Measurements from ENCODE around the gene DLX1. TPM values are rescaled to one million over a fixed set of nuclear protein-coding genes. Genes with fewer than 3 reads are reported as not detected.

DLX1 gene
- total RNA-seq, 4 donors from 2014 or later: 0.16 TPM; not detected in 3

- ATAC-seq (no peak), DNase-seq (no peak)
- H3K4me1 ChIP-seq: peaks cover 10 to 29% of the 10 kb centered on the region in 2 donors
- in situ Hi-C loops (cut with MboI; ENCODE audit: low sequenced_read_pairs in 4 of 4) (loop anchor here (10.0 to 25.0 kb wide), 5 partner anchors 294 to 519 kb away; no protein-coding TSS in a partner anchor), intact Hi-C loops (cut with DNase I; ENCODE audit: low total_unique reads) (loop anchor here (5.0 to 10.0 kb wide), 2 partner anchors 152 to 509 kb away; no protein-coding TSS in a partner anchor)
- H3K9me3 ChIP-seq: no peaks in the 10 kb centered on the region
- TF ChIP-seq CTCF (IDR thresholded peaks at IDR 0.05 in 4 of 5, conservative IDR thresholded peaks at IDR 0.05 in 1 of 5): peak in 2 of 5 experiments; percentile 24 to 35
- no peak for TF ChIP-seq POLR2A (IDR thresholded peaks at IDR 0.05)
- peaks cover 77 to 79% (median 78%) of the 10 kb centered on the region in 3 donors for H3K27me3 ChIP-seq
- peak overlapping the region in 3 of 4 donors; percentile 2 to 35 (median 8) for H3K4me3 ChIP-seq
- no peak overlapping the region for H3K27ac ChIP-seq
- H3K36me3 ChIP-seq: no peaks in the 10 kb centered on the region
Observed at GRCh38 chr2:172106108-172106961, 21.0 kb downstream of the DLX1 start.

GRCh38 chr2:172107690-172108586 is 22.6 kb downstream of the DLX1 start:
- H3K27me3 ChIP-seq: peaks cover 61 to 63% (median 62%) of the 10 kb centered on the region in 3 donors
- in situ Hi-C loops (cut with MboI; ENCODE audit: low sequenced_read_pairs in 4 of 4) (loop anchor here (10.0 to 25.0 kb wide), 5 partner anchors 296 to 521 kb away; no protein-coding TSS in a partner anchor), intact Hi-C loops (cut with DNase I; ENCODE audit: low total_unique reads) (loop anchor here (5.0 to 10.0 kb wide), 2 partner anchors 153 to 511 kb away; no protein-coding TSS in a partner anchor)
- no peaks in the 10 kb centered on the region for H3K36me3 ChIP-seq
- H3K9me3 ChIP-seq: no peaks in the 10 kb centered on the region
- peaks cover 4 to 13% of the 10 kb centered on the region in 2 donors for H3K4me1 ChIP-seq
- H3K27ac ChIP-seq: no peak overlapping the region
- DNase-seq: no peak
- ATAC-seq: no peak
- peak overlapping the region in 1 of 4 donors; percentile 17 for H3K4me3 ChIP-seq
- TF ChIP-seq CTCF (IDR thresholded peaks at IDR 0.05 in 4 of 5, conservative IDR thresholded peaks at IDR 0.05 in 1 of 5): no peak
- no peak for TF ChIP-seq POLR2A (IDR thresholded peaks at IDR 0.05)

DNA sequence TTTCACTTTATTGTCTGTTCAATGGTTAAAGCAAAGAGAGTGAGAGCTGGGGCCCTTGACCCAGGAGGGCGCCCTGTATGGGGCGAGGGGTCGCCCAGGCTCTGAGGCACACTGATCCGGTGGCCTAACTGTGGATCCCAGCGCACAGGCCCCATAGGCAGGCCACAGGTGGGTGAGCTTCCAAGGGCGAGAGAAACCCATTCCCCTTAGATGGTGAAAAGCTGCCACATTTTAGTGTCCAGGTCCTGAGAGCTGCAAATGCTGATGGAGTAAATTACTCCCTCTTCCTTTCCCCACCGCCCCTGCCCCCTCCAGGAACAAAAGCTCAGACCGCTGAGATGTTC is 23.3 kb downstream of the DLX1 start:
- Histone ChIP-seq H3K9me3 (no peaks in the 10 kb centered on the region), H3K4me1 (peaks cover 4 to 12% of the 10 kb centered on the region in 2 donors), H3K27ac (no peak overlapping the region), H3K27me3 (peaks cover 55 to 56% (median 56%) of the 10 kb centered on the region in 3 donors), H3K4me3 (peak overlapping the region in 1 of 4 donors; percentile 17), H3K36me3 (no peaks in the 10 kb centered on the region)
- DNase-seq: no peak
- intact Hi-C loops (cut with DNase I; ENCODE audit: low total_unique reads): loop anchor here (5.0 to 10.0 kb wide), 2 partner anchors 154 to 511 kb away; no protein-coding TSS in a partner anchor
- ATAC-seq: no peak
- TF ChIP-seq POLR2A (IDR thresholded peaks at IDR 0.05): no peak
- TF ChIP-seq CTCF (IDR thresholded peaks at IDR 0.05 in 4 of 5, conservative IDR thresholded peaks at IDR 0.05 in 1 of 5): no peak
- in situ Hi-C loops (cut with MboI; ENCODE audit: low sequenced_read_pairs in 4 of 4): loop anchor here (10.0 to 25.0 kb wide), 5 partner anchors 296 to 521 kb away; no protein-coding TSS in a partner anchor

GRCh38 chr2:172109256-172109987 is 24.1 kb downstream of the DLX1 start:
- Histone ChIP-seq H3K36me3 (no peaks in the 10 kb centered on the region), H3K27ac (no peak overlapping the region), H3K4me3 (no peak overlapping the region), H3K27me3 (peaks cover 46 to 48% (median 47%) of the 10 kb centered on the region in 3 donors), H3K4me1 (peaks cover 4 to 12% of the 10 kb centered on the region in 2 donors), H3K9me3 (no peaks in the 10 kb centered on the region)
- DNase-seq (no peak), ATAC-seq (no peak)
- in situ Hi-C loops (cut with MboI; ENCODE audit: low sequenced_read_pairs in 4 of 4): loop anchor here (10.0 to 25.0 kb wide), 5 partner anchors 297 to 522 kb away; no protein-coding TSS in a partner anchor
- intact Hi-C loops (cut with DNase I; ENCODE audit: low total_unique reads): loop anchor here (5.0 to 10.0 kb wide), 2 partner anchors 155 to 512 kb away; no protein-coding TSS in a partner anchor
- no peak for TF ChIP-seq CTCF (IDR thresholded peaks at IDR 0.05 in 4 of 5, conservative IDR thresholded peaks at IDR 0.05 in 1 of 5)
- TF ChIP-seq POLR2A (IDR thresholded peaks at IDR 0.05): no peak
